Colon (tissue), 2 donors: ENCODE measurements around the gene ACKR4.
"Not testable (repeated sequence)": the region's sequence is repeated elsewhere in the genome, so short reads cannot be mapped to it uniquely, and the experiment has no call there.

Experiments
- FAIRE-seq: peaks from 2 replicates; lab custom pipeline; 2012; peaks lifted over from hg19 to GRCh38; lab: Jason Lieb, UNC
- donor health status: control.
- donor health status: control.

Gene ACKR4

GRCh38 chr3:132594498-132594897, 2.6 kb upstream of the ACKR4 start:
- FAIRE-seq: no peak

GRCh38 chr3:132595014-132595413, 2.1 kb upstream of the ACKR4 start:
- no peak for FAIRE-seq

GRCh38 chr3:132596326-132596725, 744 bp upstream of the ACKR4 start:
- no peak for FAIRE-seq

GRCh38 chr3:132597660-132598059, 590 bp downstream of the ACKR4 start:
- no peak for FAIRE-seq

- FAIRE-seq: no peak
Observed at GRCh38 chr3:132598181-132598580, 1.1 kb downstream of the ACKR4 start.

GRCh38 chr3:132600614-132601013, 3.5 kb downstream of the ACKR4 start:
- FAIRE-seq: not testable (repeated sequence)

- no peak for FAIRE-seq
Observed at GRCh38 chr3:132605374-132605792, 8.3 kb downstream of the ACKR4 start.

- FAIRE-seq: no peak
Observed at GRCh38 chr3:132606085-132606484, 9.0 kb downstream of the ACKR4 start.

GRCh38 chr3:132606620-132607019, 9.6 kb downstream of the ACKR4 start:
- not testable (repeated sequence) for FAIRE-seq

GRCh38 chr3:132615301-132615700, 18.2 kb downstream of the ACKR4 start:
- FAIRE-seq: not testable (repeated sequence)

GRCh38 chr3:132615881-132616280, 18.8 kb downstream of the ACKR4 start:
- FAIRE-seq: no peak

GRCh38 chr3:132616780-132617179, 19.7 kb downstream of the ACKR4 start:
- no peak for FAIRE-seq

- no peak for FAIRE-seq
Observed at GRCh38 chr3:132622148-132622547, 25.1 kb downstream of the ACKR4 start.

- no peak for FAIRE-seq
Observed at GRCh38 chr3:132622761-132623160, 25.7 kb downstream of the ACKR4 start.

- FAIRE-seq: no peak
Observed at GRCh38 chr3:132623646-132624045, 26.6 kb downstream of the ACKR4 start.

GRCh38 chr3:132624790-132625189, 27.7 kb downstream of the ACKR4 start:
- FAIRE-seq: no peak

- no peak for FAIRE-seq
Observed at GRCh38 chr3:132625613-132626012, 28.5 kb downstream of the ACKR4 start.

GRCh38 chr3:132626955-132627354, 29.9 kb downstream of the ACKR4 start:
- no peak for FAIRE-seq

- FAIRE-seq: no peak
Observed at GRCh38 chr3:132628157-132628556, 31.1 kb downstream of the ACKR4 start.

- no peak for FAIRE-seq
Observed at GRCh38 chr3:132629928-132630327, 32.9 kb downstream of the ACKR4 start.

GRCh38 chr3:132630612-132631011, 33.5 kb downstream of the ACKR4 start:
- FAIRE-seq: no peak

- FAIRE-seq: no peak
Observed at GRCh38 chr3:132635052-132635451, 38.0 kb downstream of the ACKR4 start.

GRCh38 chr3:132637590-132637989, 40.5 kb downstream of the ACKR4 start:
- peak; percentile 18 for FAIRE-seq

GRCh38 chr3:132638706-132639105, 41.6 kb downstream of the ACKR4 start:
- FAIRE-seq: no peak

GRCh38 chr3:132641427-132641826, 44.4 kb downstream of the ACKR4 start:
- not testable (repeated sequence) for FAIRE-seq
